ENCODE measurements around the gene GPX6.

DNA sequence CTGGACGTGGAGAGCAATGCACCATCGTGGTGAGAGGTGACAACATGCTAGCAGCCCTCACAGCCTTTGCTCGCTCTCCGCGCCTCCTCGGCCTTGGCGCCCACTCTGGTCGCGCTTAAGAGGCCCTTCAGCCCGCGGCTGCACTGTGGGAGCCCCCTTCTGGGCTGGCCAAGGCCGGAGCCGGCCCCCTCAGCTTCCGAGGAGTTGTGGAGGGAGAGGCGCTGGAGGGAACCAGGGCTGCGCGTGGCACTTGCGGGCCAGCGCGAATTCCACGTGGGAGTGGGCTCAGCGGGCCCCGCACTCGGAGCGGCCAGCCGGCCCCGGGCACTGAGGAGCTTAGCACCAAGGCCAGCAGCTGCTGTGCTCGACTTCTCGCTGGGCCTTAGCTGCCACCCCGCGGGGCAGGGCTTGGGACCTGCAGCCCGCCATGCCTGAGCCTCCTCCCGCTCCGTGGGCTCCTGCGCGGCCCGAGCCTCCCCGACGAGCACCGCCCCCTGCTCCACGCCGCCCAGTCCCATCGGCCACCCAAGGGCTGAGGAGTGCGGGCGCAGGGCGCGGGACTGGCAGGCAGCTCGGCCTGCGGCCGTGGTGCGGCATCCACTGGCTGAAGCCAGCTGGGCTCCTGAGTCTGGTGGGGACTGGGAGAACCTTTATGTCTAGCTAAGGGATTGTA is 3.8 kb downstream of the GPX6 start:
- TF ChIP-seq CTCF (IDR thresholded peaks at IDR 0.05): no peak
- no peak for TF ChIP-seq POLR2A (IDR thresholded peaks at IDR 0.05)
- TF ChIP-seq POLR2AphosphoS5 (IDR thresholded peaks at IDR 0.05): no peak
- TF ChIP-seq EP300 (IDR thresholded peaks at IDR 0.05; ENCODE audit: low read depth): no peak
